GM19099 (cell line): Measurements from ENCODE around the gene ZNF407.

Experiments used
- POLR2A ChIP-seq: IDR thresholded peaks from 3 replicates; pipeline ENCODE4 v1.6.1; 2011; ENCODE audit warnings: low read depth; ENCODE audit not compliant: insufficient read length; ENCODE audit errors: extremely low read depth

Gene ZNF407

DNA sequence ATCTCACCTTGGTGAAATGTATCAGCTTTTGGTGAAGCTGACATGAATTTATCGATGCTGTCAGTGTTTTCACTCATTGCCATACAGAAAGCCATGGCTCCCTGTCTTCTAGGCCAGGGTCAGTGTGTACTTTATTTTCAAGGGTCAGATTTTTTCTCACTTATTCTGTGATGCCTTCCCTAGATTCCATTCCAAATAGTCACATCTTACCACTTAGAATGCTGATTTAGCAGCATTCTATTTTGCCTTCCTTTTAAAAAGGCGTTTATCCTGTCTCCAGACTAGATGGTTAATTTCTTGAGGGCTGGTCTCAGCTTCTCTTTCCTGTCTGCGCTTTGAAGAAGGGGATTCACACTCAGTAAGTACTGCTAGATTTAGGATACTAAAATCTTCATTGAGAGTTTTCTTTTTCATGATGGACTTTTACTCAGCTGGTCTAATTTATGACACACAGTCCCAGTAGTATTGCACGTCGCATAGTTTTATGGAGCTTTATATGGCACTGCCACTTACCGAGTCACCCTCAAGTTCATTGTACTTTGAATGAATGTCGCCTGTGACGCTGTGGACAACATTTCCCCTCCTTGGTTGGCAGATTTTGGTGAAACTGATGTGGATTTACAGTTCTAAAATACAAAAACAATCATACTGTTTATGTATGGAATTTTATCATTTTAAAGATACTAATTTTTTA, 194.0 kb downstream of the ZNF407 start:
- TF ChIP-seq POLR2A, result no peak

DNA sequence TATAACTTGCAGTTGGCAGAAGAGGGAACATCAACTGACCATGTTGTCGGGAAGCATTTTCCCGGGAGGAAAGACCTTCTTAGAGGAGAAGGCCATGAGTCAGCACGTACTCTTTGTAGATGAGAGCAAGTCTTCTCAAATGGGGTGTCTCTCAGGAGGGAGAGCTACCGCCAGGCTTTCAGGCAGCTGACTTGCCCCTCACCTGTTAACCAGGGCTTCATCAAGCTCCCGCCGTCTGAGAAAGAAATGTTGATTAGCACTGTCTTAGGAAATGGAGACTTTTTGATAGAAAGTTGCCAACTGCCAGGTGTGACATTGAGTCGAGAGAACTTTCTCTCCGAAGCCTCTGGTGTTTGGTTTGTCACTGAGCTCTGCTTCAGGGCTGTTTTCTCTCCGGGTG, 196.1 kb downstream of the ZNF407 start:
- no peak for TF ChIP-seq POLR2A

DNA sequence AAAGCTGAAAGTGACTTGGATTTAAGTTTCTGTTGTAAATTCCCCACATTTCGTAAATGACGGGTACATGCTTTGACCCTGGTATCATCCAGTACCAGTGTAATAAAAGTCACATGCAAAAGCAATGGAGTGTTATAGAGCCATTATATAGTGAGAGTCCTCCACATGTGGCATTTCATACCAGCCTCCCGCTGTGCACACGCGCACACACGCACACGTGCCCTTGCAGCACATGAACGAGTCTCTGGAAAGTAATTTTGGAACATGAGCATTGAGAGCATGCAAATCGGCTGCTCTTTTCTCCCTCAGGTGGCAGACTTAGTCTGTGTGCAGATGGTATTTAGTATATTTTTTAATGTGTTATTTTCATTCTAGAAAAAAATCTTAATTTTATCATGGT, 198.1 kb downstream of the ZNF407 start:
- no peak for TF ChIP-seq POLR2A

DNA sequence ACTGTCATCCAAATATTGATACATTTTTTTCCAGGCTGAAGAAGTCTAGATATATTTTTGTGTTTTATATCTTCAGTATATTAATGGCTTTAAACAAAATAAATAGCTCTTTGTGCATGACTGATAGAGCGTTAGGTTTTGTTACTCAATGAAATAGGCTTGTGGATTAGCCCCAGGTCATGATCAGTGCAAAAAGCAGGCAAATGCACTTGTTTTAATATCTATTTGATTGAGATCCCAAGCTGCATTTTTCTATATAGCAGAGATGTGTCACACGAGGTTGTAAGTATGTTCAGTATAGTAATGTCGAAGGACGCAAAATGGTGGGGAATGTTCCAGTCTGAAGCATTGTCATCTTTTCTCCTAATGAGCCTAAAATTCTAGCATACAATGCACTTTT, 198.5 kb downstream of the ZNF407 start:
- no peak for TF ChIP-seq POLR2A

DNA sequence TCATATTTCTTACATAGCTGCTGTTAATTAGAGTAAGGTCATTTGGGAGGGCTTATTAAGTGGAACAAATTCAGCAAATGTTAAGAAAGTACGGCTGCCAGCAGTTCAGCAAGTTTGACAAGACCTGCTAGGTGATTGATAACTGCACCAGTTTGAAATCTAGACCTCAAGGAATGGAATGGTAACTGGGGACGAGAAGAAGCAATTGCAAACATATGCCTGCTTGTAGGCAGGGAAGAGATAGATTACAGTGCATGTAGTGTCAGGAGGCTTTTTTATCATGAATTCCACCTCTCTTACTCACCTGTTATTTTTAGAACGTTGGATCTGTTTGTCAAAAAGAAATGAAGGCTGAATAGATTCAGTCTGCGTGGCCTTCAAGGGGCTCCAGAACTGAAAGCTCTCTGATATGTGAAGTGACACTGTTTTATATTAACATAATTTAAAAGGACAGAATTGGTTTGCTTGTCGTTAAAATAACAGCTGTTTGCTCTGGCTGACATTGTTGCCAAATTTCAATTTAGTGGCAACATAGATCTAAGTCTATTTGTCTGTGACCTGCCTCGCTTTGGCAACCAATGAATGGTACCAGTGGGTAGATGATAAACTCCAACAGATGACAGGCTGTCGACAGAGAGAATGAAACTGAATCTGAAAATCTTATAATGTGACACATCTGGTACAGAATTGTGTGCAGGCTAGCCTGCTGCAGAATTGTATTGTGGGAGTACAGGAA, 199.3 kb downstream of the ZNF407 start:
- TF ChIP-seq POLR2A, result no peak

DNA sequence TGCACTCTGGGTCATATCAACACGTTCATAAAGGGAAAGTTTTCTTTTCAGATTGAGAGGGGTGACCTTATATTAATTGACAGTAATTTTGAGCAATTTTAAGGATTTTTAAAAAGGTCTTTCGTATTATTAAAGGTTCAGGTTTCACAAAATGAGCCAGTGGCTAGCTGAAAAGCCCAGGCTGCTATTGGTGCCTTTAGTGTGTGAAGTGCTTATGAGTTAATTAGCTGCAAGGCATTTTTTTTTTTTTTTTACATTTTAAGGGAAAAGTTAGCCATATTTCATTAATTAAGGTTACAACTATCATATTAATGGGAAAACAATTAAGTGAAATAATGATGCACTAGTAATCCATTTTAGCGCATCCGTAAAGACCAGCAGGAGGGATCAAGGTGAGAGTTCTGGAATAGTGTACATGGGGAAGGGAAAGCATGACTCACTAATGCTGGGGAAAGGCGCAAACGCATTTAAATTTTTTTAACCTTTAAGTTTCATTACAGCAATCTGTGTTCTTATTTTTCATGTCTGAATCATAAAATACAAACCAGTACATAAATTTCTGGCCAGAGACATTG, 200.0 kb downstream of the ZNF407 start:
- TF ChIP-seq POLR2A, result no peak

DNA sequence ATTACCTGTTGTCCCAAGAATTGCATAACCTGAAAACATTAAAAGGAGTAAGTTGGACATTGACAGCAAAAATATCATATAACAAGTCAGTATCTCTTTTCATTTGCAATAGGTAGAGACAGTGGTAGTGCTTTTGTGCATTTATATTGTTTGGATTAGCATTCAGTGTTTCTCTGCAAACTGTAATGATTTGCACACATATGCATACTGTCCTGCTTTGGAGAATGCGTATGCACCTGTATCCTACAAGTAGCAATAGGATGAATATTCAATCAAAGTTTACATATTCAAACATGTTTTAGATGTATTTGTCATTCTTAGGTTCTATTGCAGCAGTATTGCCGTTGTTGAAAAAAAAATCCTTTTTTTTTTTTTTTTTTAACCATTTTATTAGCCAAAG, 201.9 kb downstream of the ZNF407 start:
- TF ChIP-seq POLR2A, result no peak

DNA sequence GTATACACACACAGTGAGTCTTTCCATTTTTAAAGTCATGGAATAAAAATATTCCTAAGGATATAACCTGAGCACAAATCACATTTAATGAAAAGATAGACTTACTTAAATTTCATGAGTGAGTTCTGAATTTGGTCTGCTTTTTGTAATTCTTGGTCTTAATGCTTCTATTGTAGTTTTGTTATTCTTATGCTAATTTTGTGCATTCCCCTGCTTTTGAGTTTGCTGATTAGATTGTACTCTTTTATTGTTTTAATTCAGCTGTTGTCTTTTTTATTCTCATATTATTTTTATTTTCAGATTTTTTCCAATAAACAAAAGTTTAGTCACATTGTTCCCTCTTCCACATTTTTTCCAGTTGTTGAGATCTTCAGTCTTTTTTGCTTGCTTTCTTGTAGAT, 202.4 kb downstream of the ZNF407 start:
- TF ChIP-seq POLR2A, result no peak

DNA sequence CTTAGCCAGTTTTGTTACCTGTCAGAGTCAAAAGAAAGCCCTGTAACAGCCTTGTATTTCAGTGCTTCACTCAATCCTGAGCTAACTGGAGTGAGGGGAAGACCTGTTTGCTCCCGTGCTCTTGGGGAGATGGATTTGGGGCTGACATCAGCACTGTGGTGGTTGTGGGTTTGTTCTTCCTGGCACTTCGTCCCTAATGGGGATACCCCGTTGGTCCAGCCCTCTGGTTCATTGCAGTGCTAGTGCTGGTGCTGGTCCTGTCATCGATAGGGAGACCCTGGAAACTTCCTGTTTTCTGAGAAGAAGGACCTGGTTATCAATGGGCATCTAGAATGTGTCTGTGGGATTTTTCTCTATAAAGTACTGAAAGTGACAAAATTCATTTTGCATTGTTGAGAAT, 205.4 kb downstream of the ZNF407 start:
- TF ChIP-seq POLR2A, result no peak

DNA sequence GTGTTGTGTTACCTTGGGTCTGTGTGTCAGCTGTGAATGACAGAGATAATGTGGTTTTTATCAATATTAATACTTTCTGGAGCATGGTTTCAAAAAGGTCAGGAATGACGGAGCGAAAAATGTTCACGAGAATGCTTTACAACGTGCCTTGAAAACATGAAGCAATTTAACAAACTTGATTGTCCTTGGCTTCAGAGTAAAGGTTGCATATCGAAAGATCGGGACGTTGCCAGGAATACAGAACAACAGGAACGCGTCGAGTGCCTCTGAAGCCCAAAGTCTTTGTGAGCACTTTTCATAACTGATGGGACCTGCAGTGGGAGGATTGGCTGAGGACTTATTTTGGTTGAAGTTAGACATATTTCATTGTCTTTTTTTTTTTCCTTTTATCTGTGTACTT, 206.1 kb downstream of the ZNF407 start:
- no peak for TF ChIP-seq POLR2A

DNA sequence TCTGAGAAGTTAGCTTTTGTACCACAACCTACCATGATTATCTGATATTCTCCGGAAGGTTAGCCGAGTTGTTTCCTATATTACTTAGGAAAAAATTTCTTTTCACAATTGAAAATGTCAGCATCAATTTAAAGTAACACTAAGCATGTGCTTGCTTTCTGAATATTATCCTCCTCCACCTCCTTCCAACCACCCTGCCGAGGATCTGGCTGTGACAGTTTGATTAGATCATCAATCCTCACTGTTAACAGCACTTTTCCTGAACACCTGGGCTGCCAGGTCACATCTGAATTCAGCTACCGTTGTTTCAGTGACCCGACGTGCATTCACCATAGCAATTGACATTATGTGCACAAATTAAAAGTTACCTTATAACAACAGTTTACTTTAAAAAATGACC, 207.0 kb downstream of the ZNF407 start:
- TF ChIP-seq POLR2A, result no peak

DNA sequence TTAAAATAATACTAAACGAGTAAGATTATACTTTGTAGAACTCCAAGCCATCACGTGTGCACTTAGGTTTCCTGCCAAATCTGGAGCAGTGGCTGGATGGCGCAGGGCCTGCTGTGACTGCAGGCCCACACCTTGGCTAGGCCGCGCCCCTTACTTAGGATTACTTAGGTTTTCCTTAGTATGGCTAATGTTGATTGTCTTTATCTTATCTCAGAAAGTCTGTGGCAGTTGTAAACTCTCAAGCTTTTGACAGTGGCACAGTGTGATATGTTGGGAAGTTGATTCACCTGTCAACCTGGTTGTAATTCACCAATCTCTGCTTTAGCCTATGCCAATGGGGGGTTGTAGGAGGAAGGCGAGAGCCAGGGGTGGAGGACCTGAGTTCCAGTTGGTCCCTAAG, 208.4 kb downstream of the ZNF407 start:
- no peak for TF ChIP-seq POLR2A

DNA sequence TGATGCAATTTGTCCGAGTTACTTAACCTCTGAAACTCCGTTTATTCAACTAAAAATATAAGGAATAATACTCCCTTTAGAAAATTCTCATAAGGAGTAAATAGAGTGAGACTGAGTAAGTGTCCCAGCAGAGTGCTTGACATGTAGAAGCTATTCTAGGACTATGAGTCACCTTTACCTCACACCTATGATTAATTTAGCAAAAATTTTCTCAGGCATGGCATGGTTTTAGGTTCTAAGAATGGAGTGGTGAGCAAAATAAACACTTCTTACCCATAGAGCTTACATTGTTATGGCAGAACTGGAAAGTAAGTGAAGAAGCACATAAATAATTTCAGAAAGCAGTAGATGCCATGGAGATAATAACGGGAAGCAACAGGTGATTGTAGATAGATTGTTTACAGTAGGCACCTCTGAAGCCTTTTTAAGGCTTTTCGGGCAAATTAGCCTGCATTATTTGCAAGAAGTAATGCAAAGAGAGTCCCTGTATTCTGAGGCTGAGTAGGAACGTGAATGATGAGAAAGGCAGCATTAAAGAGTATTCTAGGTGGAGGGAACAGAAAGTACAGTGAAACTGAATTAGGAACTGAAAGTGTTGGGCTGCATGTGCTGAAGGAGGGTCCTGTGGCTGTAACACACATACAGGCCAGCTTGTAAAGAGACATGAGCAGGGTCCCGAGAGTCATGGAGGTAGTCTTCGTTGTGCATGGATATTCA, 209.2 kb downstream of the ZNF407 start:
- TF ChIP-seq POLR2A, result no peak

DNA sequence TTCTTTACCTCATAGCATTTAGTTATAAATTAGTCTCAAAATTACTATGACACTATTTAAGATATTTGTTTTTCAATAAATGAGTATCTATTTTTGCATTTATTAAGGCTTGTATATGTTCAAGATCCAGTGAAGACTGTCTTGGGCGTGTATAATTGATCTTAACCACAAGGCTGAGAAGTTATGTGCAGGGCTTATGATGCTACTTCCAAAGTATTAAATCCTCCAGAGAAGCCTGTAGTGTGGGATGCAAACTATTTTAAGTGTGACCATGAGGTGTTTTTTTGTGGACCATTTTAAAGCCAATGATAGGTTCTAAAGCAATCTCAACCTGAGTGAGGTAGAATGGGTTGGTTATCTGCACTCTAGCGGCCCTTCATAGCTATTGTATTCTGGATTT, 219.9 kb downstream of the ZNF407 start:
- no peak for TF ChIP-seq POLR2A

DNA sequence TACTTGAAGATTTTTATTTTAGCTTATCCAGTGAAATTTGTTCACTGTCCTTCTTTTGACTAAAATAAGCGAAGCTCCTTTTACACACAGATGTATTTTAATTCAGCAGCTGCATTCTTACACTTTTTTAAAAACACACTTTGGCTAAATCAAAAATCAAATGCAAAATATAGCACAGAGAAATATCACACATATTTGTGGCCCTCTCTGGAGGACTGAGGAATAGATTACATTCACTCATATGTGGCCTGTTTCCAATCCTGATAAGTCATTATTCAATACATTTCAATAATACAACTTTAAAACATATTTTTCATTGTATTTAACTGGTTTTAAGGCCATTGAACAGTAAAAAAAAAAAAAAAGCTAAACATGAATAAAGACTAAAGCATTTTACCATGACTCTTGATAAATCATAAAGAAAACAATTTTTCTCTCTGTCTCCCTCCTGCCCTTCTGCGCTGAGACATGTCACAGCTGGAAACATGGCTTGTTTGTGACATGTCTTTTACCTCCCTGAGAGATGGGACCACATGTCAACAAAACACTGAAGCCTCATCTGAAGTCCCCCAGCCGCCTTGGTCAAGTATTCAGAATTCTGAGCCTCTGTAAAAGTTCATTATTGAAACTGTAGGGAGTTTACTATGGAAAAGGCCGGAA, 221.0 kb downstream of the ZNF407 start:
- no peak for TF ChIP-seq POLR2A
